ENCODE data around the gene TNFRSF13B.
"Not testable (repeated sequence)": the region's sequence is repeated elsewhere in the genome, so short reads cannot be mapped to it uniquely, and the experiment has no call there.

TNFRSF13B gene

DNA sequence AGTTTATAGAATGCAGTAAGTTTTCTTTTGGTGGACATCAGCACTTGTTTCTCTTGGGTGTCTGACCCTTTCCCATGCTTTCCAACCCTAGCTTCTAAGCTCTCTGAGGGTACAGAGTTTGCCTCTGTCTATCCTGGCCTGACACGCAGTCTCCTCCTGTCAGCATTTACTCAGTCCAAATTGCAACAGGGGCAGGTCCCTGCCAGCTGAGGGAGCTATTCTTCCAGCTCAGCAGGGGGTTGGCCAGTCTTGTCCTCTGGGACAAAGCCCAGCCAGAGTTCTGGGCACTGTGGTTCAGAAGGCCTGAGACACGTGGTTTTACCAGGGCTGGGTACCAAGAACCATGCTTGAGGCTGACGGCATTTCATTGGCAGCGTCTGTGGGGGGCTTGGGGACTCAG, 38.1 kb upstream of the TNFRSF13B start:
- DNase-seq (ENCODE audit: low read depth); H3K4me3 ChIP-seq (ENCODE audit: control insufficient read depth, low read depth, low read length): not testable (repeated sequence)
- TF ChIP-seq, protein P1, sequence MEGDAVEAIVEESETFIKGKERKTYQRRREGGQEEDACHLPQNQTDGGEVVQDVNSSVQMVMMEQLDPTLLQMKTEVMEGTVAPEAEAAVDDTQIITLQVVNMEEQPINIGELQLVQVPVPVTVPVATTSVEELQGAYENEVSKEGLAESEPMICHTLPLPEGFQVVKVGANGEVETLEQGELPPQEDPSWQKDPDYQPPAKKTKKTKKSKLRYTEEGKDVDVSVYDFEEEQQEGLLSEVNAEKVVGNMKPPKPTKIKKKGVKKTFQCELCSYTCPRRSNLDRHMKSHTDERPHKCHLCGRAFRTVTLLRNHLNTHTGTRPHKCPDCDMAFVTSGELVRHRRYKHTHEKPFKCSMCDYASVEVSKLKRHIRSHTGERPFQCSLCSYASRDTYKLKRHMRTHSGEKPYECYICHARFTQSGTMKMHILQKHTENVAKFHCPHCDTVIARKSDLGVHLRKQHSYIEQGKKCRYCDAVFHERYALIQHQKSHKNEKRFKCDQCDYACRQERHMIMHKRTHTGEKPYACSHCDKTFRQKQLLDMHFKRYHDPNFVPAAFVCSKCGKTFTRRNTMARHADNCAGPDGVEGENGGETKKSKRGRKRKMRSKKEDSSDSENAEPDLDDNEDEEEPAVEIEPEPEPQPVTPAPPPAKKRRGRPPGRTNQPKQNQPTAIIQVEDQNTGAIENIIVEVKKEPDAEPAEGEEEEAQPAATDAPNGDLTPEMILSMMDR (IDR thresholded peaks at IDR 0.05; ENCODE audit: control insufficient read depth, insufficient read depth, low read depth, low read length, missing control alignments) = peak; percentile 8

DNA sequence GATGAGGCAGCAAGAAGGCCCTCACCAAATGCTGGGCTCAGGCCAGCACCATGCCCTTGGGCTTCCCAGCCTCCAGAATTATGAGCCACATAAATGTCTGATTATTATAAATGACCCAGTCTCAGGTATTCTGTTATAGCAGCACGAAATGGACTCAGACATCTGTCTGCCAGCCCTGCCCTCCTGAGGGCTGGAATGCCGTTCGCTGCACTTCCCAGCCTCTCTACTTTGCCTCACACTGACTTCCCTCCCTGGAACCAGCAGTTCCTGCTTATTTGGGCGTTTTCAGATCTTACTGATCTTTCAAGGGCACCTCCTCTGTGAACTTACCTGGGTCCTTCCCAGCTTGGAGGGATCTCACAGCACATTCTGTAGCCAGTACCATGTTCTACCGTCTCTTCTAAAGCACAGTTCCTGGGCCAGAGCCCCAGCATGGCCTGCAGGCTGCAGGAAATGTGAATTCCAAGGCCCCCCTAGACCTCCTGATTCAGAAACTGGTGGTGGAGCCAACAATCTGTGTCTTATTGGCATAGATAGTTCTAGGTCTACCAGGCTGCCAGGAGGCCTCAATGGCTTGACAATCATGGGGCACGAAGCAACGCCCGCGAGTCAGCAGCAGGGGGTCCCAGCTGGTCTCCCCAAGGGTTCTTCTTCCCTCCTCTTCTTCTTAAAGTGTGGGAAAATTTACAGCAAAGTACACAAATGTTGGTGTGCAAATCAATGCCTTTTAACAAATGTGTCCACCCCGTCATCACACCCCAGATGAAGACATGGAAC, 36.9 kb upstream of the TNFRSF13B start:
- H3K4me3 ChIP-seq (ENCODE audit: control insufficient read depth, low read depth, low read length); DNase-seq (ENCODE audit: low read depth): not testable (repeated sequence)

DNA sequence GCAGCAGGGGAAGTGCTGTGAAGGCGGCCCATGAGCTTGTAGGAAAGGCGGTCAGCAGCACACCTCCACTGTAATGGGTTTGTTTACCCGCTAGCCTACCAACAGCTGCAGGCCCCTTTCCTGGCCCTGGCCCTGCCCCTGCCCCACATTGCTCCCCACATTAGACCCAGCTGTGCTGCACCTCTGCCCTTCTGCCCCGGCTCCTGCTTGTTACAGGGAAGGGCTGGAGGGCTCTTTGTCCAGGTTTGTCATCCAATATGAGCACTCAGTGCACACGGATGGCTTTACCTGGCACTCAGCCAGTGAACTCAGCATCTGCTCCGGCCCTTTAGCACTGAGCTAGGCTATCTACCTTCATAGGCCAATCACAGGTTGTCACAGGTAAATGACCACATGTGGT, 36.0 kb upstream of the TNFRSF13B start:
- DNase-seq (ENCODE audit: low read depth) = not testable (repeated sequence)

DNA sequence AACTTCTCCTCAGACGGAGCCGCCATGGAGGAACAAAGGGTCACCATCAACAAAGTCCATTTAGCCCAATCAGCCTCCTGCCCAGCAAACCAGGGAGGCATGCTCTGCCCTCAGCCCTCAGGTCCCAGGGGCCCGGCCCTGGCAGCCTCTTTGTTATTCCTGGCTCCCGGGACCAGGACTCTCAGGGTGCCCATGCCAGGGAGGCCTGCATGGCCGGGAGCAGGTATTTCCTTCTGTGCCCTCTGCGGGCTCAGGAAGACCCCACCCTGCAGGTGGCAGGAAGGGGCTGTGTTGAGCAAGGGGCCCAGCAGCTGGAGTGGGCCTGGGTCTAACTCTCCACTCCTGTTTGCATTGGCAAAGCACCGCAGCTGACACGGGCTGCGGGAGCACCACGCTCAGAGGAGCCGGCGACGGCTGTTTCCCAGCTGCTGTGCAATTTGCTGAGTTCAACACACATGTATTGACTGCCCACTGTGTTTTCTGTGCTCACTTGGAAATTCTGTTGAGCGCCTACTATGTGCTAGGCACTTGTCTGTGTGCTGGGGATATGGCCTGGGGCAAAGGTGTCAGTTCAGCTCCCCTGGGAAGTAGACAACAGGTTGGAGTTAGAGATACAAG, 33.2 kb upstream of the TNFRSF13B start:
- not testable (repeated sequence) for DNase-seq (ENCODE audit: low read depth); H3K4me3 ChIP-seq (ENCODE audit: control insufficient read depth, low read depth, low read length)

More for the DNA sequence above, 36.0 kb upstream of the TNFRSF13B start:
- not testable (repeated sequence) for H3K4me3 ChIP-seq (ENCODE audit: control insufficient read depth, low read depth, low read length)

DNA sequence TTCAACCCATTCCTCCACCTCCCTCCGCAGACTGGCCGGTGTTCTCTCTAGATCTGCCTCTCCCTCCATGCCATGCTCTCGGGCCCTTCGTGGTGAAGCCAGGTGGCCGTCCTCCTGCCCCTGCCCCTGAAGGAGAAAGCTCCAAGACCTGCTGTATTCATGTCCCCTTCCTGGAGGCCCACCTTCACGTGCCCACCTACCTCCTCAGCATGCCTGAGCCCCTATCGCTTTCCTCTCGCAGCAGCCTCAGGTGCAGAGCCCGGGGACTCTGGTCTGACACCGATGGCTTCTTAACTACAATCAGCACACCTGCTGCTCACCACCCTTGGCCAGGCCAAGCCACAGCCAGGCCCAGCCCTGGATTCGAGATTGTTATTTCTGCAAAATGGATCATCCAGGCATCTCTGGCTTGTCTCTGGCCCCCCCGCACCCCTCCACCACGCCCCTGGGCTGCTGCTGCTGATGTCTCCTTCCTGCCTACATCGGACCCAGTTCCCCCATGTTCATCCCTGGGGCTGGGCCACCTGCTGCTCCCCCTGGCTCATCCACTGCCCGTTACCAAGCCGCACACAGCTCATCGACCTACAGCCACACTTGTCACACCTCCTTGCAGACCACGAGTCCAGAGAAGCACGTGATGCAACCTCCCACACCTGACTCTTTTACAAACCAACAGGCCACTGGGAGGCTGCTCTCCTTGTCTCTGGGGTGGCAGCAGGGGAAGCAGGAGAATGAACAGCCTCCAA, 32.5 kb upstream of the TNFRSF13B start:
- no peak for DNase-seq (ENCODE audit: low read depth)
- TF ChIP-seq, protein P1 (IDR thresholded peaks at IDR 0.05; ENCODE audit: control insufficient read depth, insufficient read depth, low read depth, low read length, missing control alignments) = no peak
- H3K4me3 ChIP-seq (ENCODE audit: control insufficient read depth, low read depth, low read length) = no peak overlapping the region

DNA sequence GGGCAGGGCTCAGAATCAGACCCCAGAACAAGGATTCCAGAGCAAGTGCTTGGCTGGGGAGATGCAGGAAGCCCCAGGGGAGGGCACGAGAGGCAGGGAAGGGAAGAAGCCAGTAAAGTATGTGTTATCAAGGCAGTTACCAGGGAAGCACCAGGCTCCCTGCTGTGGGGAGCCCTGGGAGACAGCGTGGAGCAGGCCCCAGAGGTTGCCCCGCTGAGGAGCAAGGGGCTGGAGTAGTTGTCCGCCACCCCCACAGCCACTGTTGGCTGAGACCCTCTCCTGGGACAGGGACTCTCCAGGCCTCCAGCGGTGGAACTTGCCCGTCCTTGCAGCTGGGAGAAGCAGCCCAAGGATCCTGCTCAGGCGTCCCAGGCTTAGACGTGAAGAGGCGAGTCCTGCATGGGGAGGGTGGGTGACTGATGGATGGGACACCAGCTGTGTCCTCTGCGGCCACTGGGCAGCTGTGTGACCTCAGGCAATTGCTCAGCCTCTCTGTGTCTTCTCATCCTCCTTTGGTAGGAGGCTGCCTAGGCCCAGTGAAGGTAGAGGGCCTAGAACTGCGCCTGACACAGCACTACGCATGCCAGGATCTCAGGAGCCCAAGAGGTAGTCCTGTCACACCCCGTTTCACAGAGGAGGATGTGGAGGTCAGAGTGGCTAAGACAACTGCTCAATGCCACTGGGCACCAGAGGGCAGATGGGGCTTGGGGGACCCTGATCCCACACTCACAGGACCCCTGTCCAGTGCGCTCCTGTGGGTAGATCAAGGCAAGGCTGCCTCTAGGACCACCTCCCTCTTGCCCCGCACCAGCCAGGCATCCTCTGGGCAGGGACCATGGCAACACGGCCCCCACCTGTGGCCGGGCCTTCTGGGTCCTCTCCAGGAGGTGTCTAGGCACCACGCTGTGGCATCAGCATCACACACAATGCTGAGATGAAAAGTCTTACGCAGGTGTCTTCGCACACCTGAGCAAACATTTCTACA, 31.1 kb upstream of the TNFRSF13B start:
- not testable (repeated sequence) for DNase-seq (ENCODE audit: low read depth); H3K4me3 ChIP-seq (ENCODE audit: control insufficient read depth, low read depth, low read length)

DNA sequence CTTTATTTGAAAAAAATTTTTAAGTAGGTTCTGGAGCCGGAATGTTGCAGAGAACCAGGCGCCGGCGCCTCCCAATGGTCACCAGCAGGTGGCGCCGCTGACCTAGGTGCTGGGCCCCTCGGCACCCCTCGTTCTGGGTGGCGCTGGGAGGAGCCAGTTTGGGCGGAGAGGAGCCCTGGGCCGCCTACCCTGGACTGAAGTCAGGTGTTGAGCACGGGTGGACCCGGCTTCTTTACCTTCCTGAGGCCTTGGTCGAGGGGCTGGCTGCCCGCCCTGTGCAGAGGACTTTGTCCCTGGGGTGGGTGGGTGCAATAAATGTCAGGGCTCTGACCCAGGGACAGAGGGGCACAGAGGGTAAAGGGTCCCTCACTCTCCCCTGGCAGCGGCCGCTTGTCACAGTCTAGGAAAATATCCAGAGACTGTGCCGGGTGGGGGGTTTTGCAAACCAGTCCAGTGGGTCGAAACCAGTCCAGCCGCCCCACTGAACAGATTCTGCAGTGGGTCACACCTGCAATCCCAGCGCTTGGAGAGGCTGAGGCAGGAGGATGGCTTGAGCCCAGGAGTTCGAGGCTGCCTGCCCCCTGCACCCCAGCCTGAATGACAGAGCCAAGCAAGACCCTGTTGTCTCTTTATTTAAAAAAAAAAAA, 30.1 kb upstream of the TNFRSF13B start:
- H3K4me3 ChIP-seq (ENCODE audit: control insufficient read depth, low read depth, low read length) = no peak overlapping the region
- TF ChIP-seq, protein P1 (IDR thresholded peaks at IDR 0.05; ENCODE audit: control insufficient read depth, insufficient read depth, low read depth, low read length, missing control alignments) = peak; percentile 98
- DNase-seq (ENCODE audit: low read depth) = no peak

DNA sequence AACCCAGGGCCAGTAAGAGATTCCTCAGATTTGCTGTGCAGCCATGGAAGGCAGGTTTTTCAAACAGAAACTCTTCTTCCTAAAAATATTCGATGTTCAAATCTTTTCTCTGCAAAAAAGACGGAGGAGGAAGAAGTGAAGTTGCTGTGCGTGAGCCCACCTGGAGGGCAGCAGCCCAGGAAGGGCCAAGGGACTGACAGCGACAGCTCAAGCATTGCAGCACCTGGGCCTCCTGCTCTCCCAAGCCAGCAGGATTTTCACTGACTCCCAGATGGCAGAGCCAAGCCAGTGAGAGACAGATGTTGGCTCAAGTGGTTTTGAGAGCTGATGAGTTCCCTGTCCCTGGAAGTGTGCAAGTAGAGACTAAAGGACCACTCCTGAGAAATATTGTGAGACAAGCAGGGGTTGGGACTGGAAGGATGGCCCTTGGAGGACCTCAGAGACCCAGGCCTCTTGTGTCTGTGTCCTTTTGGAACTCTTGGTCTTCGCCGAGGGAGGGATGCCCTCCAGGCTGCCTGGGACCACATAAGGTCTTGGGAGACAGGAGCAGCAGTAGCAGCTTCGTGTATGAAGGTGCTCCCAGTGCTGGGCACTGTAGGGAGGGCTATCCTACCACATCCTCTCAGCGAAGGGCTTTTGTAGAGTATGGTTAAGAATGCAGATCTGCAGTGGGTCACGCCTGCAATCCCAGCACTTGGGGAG, 29.3 kb upstream of the TNFRSF13B start:
- no peak overlapping the region for H3K4me3 ChIP-seq (ENCODE audit: control insufficient read depth, low read depth, low read length)
- DNase-seq (ENCODE audit: low read depth) = no peak
- TF ChIP-seq, protein P1 (IDR thresholded peaks at IDR 0.05; ENCODE audit: control insufficient read depth, insufficient read depth, low read depth, low read length, missing control alignments) = no peak

Data from AG09309 (cell line).